NOMO-1 treated with DMSO at 0.1 percent for 48 hours (cell line): ENCODE measurements around the gene GABBR2.
A peak's percentile ranks its signal among the peaks of the same experiment; 100 is the strongest.

Source experiments
- DNase-seq: peaks from one replicate; lab custom pipeline; 2025; ENCODE audit not compliant: unreplicated experiment; lab: John Stamatoyannopoulos, UW

Gene GABBR2

DNA sequence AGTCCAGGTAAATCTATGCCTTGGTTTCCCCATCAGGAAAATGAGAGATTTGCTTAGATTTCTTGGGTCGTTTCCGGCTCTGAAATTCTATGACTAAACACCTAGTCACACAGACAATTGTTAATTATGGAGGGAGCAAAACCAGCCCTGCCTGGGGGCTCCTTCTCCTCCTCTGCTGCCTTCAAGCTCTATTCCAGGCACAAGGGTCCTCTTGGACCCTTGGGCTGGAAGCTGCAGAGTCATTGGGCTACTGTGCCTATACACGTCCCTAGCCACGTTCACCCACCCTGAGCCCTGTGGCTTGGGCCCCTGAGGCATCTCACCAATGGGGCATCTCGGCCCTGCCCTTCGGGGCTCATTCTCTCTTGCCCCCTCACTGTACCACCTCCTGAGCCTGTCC is 379.5 kb downstream of the GABBR2 start:
- DNase-seq: no peak

DNA sequence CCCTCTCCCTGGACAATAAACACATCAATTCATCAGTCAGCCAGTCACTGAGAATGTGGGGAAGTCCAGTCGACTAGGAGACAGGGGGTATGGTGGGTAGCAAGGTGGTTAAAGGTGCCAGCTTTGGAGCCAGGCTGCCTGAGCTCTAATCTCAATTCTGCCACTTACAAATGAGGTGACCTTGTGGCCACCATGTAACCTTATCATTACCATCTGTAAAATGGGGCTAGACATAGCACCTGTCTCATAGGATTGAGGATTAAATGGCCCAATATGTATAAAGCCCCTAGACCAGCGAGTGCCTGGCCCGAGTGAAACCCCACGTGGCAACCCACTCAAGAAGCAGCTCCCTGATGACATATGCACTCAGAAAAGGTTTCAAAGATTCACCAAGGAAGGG is 380.0 kb downstream of the GABBR2 start:
- DNase-seq: no peak

DNA sequence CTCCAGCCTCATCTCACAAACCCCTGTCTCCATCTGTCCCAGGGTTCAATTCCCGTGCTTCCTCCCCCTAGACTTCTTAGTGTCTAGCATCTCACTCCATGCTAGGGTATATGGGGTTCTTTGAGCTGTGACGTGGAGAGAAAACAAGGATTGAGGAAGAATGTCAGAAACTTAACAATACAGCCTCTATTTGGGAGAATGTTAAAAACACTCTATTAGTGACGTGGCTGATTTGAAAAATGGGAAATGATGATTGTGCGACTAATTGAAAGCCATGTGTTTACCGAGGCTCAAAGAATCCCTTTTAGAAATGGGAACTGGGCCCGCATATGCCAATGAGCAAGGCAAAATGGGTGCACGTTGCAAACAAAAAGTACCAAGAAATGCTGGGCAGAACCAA is 380.6 kb downstream of the GABBR2 start:
- no peak for DNase-seq

DNA sequence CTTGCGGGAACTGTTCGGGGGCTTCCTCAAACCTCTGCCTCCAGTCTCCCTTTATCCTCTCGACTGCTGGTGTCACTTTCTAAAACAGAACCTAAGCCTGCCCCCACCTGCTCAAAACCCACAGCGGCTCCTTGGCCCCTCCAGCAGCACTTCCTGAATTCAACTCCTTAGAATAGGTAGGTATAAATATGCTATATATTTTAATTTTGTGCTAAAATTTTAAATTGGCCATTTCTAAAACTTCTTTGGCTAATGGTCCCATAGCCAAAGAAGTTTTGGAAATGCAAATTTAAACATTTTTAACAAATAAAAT is 381.5 kb downstream of the GABBR2 start:
- DNase-seq: no peak

DNA sequence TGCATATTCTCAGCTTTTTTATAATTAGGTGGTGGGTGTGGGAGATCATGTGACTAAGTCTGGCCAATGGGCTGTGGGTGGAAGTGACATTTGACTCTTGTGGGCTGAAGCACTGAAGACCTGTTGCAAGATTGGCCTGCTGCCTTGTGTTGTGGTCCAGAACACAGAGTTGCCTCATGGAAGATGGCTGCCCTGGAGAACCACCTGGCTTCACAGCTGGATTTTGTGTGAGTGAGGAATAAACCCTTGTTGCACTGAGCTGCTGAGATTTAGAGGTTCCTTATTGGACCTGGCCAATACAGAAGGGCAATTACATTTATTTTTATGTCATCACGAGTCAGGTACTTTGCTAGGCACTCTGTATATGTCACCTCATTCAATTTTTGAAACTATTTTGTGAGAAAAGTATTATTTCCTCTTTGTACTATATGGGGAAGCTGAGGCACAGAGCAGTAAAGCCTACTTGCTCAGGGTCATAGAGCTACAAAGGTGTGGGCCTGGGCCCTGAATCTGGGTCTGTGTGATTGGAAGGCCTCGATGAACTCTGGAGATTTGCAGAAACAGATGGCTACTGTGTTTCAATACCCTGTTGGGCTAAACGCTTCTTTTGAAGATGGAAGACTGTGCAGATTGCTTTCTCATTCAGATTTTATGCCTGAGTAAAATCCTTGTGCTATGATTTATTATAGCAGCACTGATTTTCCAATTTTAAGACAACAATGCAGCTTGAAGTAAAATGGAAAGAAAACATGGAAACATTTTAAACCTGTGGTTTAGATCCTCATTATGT is 382.1 kb downstream of the GABBR2 start:
- DNase-seq: no peak

DNA sequence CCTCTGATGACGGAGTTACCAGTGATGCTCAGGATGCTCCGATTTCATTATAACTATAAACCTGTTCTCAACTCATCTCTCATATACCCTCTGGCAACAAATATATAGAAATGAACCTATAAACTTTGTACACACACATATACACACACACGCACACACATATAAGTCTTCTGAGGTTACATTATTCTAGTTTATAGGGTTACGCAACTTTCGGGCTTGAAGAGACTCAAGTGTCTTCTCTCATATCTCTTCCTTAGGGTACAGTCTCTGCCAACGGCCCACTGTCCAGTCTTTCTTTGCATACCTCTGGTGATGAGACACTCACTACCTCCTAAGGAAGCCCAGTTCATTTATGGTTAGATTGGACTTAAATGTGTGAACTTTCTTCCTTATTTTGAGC is 383.9 kb downstream of the GABBR2 start:
- no peak for DNase-seq

DNA sequence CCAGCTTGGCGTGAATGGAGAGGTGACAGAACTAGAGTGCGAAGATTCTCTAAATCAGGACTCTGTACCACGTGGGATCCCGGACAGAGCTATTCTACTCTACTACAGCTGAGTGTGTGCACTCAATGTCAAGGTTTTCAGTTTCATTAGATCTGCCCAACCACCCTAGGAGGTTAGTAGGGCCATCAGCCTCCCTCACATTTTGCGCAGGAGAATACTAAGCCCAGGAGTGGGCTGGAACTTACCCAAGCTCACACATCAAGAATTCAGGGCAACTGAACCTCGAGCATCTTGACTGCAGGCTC is 385.0 kb downstream of the GABBR2 start:
- DNase-seq: no peak

DNA sequence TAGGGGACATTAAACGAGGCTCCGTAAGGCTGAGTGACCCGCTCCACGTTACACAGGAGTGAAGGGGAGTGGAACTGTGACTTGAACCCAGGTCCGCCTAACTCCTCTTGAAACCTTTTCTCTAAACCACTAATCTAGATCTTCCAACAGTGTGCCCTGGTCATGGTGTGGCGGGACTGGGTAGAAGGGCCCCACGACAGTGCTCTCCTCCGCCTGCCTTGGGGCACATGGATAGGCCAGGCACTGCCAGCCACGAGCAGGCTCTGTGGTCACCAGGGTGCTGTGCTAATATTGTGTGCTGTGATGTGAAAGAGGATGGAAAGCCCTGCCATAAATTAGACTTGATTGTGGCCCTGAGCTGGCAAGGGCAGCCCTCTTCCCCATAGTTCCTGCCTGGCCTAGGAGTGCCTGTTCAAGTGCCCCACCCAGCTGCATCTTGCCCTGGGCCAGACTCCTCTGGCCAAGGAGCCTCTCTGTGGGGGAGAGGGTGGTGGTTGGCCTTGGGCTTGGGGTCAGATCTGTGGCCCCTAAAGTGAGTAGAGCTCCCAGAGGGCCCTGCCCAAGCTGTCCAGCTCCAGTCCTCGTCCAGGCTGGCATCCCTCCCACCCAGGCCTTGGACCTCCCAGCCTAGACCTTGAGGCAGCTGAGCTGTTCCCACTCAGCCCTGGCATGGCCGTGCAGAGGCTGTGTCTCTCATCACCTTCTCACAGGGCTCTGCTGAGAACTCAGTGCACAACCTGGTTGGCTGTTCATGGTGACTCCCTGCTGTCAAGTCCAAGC is 385.5 kb downstream of the GABBR2 start:
- DNase-seq: no peak

DNA sequence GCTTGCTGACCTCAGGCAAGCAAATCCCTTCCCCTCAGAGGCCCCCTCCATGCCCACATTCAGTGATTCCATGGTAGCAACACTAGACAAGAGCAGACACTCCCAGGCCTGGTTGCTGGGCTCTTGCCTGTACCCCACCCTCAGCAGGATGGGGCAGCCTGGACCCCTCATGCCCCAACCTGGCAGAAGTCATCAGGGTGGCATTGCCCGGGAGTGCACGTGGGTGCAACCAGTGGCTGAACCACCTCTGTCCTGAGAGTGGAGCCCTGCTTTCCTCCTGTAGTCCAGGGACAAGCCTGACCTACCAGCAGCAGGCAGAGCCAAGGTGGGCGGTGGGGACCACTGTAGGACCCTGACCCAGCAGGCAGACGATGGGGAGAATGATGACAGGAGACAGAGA is 387.5 kb downstream of the GABBR2 start:
- no peak for DNase-seq

DNA sequence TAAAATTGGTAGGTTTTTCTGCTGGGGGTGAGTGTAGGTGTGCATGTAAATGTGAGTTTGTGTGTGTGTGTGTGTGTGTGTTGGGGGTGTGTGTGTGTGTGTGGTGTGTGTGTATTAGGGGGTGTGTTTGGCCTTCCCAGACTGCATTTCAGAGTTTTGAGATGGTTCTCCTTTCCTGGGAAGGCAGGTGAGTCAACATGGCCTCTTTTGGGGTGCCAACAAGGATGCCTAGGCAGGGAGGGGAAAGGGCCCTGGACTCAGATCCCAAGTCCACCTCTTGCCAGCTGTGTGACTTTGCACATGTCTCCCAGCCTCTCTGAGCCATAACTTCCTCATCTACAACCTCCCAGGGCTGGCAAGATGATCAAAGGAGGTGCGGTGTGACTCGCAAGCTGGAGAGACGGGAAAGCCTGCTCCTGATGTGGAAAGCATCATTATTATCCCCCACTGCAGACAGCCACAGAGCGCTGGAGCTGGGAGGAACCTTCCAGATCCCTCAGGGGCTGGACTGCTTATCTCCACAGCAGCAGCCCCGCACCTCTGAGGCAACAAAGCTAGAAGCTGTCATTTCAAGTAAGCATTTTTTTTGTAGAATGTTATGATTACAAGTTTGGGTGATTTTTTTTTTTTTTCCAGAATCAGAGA is 389.8 kb downstream of the GABBR2 start:
- no peak for DNase-seq

DNA sequence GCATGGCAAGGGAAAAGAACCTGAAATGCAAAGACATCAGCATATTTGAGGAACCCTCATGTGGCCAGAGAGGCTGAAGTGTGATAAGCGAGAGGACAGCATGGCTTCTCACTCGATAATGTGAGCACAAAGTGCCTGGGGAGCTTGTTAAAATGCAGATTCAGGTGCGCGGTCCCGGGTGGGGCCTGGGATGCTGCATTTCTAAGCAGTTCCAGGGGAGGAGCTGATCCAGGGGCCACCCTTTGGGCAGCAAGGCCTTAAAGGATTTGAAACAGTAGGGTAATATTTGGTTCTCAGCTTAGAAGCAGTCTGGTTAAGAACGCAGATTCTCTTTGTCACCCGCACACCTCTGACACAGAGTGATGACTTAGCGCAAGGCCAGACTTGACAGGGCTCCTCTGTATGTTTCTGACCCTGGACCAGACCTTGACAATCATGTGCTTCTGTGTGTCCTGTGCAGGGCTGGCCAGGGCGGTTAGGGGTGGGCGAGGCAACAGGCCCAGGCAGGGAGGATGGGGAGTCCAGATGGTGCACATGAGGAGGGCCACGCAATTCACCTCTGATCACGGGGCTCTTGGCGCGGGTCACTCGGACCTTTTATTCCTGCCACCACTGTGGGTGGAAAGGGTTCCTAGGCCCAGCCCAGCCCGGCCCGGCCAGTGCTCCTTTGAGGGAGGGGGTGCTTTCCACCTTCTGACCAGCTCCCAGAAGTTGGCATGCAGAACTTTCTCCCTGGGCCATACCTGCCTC is 390.5 kb downstream of the GABBR2 start:
- no peak for DNase-seq

DNA sequence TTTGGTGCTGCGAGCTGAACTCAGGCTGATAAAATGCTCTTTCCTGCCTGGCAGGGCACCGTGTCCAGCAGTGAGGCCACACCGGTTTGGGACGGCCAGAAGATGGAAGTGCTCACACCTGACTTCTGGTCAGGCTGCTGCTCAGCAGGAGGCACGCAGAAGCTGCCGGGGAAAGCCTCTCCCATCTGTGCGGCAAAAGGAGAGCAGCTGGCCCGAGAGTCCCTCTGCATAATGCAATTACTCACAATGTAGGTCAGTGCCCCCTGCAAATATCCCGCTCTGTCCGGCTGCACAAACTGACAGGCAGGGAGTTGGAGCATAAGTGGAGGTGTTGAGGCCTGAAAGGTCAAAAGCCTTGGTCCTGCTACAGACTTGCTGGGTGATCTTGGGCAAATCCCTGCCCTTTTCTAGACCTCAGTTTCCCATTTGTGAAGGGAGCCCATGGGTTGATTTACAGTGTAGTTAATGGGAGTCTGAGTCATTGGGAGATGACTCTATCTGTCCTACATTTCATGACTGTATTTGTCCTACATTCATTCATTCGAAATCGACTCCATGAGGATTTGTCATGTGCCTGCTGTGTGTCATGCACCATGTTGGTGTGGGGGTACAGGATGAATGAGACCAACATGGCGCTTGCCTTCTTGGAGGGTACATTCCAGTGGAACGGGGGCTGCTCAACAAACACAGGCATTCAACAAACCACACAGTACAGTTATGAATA is 391.4 kb downstream of the GABBR2 start:
- no peak for DNase-seq

DNA sequence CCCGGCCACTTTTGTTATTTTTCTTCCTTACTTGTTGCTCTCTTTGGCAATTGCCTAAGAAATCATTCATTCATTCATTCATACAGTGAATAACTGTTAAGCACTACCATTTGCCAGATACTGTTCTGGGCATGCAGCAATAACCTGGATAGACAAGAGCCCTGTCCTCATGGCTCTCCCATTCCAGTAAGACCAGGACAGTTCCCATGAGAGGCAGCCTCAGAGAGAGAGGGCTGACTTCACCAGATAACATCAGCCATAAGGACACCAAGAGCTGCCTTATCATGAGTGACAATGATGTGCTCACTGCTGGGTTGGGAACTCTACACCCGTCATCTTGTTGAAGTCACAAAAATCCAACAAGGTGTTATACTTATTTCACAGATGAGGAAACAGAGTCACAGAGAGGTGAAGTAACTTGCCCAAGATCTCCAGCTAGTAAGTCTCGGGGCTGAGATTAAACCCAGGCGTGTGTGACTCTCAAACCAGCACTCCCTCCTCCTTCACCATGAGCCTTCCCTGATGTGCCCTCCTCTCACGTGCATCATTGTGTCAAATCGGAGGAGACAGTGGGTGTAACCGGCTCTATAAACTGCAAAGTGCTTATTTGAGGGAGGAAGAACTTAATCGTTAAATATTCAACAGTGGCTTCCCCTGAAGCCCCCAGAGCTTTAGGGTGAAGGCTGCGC is 392.1 kb downstream of the GABBR2 start:
- no peak for DNase-seq

DNA sequence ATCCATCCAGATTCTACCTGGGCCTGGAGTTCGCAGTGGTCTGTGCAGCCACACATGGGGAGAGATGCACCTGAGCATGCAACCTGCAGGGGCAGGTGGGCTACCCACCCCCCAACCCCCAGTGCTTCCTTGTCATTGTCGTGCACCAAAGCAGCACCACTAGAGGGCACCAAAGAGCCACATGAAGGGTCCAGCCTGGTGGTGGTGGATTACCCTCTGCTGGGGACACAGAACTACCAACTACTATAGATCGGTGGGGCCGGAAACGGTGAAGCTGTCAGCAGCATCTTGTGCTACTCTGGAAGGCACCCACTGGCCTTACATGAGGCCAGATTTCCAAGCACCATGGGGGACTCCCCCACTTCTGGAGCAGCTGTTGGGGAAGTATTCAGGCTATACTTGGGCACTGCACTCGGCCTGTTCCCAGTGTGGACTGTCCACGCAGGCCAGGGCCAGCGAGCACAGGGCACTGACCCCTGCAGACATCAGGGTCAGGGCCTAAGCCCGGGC is 393.1 kb downstream of the GABBR2 start:
- DNase-seq: peak; percentile 70

DNA sequence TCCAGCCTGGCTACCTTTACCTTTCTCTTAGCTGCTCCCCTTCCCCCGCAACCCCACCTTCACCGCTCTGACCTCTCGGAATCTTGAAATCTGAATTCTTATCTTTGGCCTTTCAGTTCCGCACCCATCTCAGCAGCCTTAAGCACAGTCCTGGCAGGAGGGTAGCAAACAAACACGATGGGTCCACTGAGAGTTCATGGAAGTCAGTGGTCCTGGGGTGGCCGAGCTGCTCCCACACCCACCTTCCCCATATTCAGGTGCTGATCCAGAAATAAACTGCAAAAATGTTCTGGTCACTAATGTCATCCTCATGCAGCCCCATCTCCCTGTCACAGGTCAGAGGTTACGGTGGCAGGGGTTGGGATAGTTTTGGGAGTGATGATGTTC is 393.7 kb downstream of the GABBR2 start:
- no peak for DNase-seq

DNA sequence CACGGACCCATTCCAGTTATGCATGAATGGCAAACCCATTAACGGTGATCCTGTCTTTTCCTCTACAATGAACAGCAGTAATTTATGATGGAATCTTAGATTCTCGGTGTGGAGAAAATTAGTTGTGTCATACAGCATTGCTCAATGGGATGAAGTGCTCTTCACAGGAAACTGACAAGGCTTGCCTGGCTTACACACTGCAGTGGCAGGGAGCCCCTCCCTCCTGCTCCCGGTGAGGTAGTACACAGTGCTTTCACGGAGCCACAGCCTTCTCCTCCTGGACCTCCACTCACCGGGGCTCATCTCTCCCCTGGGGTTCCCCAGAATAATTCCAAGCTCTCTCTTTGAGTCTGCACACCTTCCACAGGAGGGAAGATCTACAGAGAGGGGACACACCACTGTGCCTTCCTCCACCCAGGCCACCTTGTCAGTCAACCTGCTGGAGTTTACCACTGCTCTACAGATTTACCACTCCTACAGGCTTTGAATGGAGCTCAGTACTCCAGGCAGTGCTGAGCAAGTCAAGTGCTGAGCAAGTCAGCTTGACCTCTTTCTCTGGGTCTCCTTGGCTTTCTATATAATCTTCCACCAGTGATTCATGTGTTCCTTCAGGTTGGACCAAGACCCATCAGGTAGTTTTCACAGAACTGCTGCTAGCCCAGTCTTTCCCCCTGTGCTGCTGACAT is 394.2 kb downstream of the GABBR2 start:
- peak; percentile 56 for DNase-seq

DNA sequence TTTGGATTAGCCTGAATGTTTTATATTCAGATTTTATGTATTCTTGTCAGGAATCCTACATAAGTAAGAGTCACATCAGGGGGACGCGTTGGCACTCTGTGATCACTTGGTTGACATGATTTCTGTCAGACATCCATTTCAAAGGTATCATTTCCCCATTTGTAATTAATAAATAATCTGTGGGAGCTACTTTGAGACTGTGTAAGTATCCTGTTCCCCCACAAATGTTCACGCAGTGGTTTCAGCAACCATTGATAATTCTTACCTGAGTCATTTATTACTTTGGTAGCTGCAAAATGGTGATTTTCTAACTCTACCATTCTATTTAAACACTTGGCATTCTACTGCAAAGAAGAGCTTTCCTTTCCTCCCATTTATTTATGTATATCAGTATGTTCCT is 396.4 kb downstream of the GABBR2 start:
- no peak for DNase-seq

DNA sequence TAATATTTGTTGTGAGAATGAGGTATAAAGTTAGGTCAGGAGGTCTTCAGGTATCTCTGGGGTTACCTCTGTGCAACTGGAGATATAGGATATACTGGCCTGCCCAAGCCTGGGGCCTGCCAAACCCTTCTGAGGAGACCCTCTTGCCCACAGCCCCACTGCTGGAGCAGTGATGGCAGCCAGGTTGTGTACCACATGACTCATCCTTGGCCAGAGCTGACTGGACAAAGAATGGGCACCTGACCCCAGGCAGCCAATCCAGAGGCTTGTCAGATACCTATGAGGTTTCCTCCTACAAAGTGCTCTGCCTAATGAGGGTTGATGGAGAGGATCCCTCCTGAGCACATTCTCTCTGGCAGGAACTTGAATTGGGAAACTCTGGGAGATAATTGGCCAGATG is 397.2 kb downstream of the GABBR2 start:
- DNase-seq: no peak

DNA sequence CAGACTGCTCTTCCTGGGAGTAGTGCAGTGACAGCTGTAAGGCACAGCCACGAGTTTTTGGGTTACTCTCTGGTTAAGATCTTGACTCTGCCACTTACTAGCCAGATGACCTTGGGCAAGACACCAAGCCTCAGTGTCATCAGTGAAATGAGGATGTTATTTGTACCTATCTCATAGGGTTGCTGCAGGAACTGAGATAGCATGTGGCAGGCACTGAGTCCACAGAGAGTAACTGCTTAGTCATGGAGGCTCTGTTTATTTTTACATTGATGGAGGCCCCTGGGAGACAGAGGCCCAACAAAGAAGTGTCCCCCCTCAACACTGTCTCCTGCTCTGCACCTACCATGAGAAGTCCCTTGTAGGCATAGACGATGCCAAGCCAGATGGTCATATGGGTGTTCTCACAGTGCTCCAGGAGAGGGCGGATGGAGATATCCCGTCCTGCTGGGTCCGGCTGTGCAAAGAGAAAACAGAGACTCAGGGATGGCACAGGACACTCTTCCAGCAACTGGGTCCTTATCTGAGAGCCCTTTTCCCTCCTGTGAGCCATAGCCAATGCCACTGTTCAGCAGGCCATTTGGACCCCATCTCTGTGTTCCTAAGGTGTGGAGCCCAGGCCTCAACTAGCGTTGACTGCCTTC is 397.9 kb downstream of the GABBR2 start:
- DNase-seq: no peak
